GM12873 (cell line): ENCODE results near the gene BCAS3.

Experiments
- TF ChIP-seq, protein P1 (sequence below): IDR thresholded peaks from 2 replicates; pipeline ENCODE4 v1.5.1; 2012; ENCODE audit warnings: low read depth, mild to moderate bottlenecking, moderate library complexity, low read length, control low read depth; ENCODE audit not compliant: insufficient read depth; ENCODE audit errors: missing control alignments

Gene BCAS3

DNA sequence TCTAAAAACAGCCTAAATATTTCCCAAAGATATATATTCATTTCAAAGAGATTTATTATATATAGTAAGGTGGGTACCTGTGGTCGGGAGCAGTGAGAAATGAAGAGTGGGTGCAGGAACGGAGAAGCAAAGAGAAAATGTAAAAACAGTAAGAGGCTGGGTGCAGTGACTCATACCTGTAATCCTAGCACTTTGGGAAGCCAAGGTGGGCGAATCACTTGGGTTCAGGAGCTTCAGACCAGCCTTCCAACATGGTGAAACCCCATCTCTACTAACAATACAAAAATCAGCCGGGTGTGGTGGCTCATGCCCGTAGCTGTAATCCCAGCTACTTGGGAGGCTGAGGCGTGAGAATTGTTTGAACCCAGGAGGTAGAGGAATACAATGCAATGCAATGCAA is 257.1 kb downstream of the BCAS3 start:
- TF ChIP-seq, protein P1, sequence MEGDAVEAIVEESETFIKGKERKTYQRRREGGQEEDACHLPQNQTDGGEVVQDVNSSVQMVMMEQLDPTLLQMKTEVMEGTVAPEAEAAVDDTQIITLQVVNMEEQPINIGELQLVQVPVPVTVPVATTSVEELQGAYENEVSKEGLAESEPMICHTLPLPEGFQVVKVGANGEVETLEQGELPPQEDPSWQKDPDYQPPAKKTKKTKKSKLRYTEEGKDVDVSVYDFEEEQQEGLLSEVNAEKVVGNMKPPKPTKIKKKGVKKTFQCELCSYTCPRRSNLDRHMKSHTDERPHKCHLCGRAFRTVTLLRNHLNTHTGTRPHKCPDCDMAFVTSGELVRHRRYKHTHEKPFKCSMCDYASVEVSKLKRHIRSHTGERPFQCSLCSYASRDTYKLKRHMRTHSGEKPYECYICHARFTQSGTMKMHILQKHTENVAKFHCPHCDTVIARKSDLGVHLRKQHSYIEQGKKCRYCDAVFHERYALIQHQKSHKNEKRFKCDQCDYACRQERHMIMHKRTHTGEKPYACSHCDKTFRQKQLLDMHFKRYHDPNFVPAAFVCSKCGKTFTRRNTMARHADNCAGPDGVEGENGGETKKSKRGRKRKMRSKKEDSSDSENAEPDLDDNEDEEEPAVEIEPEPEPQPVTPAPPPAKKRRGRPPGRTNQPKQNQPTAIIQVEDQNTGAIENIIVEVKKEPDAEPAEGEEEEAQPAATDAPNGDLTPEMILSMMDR, result no peak

DNA sequence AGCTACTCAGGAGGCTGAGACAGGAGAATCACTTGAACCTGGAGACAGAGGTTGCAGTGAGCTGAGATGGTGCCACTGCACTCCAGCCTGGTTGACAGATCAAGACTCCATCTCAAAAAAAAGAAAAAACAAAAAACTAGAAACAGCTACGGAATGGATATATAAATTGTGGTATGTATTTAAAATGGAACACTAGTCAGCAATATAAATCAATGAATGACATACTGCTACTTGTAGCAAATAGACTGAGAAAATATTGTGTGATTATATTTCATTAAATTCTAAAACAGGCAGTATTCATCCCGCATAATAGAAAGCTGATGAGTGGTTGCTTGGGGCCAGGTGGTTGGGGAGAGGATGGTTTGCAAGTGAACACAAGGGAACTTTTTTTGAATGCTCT is 261.7 kb downstream of the BCAS3 start:
- TF ChIP-seq, protein P1, result no peak

DNA sequence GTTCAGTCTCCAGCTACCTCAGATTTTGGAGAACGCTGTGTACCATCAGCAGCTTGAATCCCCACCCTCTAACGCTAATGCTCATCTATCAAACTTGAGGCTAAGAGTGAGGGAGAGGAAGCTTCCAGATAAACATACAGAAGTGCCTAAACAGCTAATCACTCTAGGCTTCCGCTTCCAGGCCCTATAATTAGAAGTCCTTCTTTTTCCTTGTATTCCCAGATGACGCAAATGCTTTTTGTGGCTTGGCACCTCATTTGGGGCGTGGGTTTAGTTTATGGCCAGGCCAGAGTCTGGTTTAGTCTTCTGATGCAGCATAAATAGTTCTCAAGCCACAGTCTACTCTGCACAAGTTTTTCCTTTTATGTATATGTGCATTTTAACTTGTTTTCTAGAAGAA is 263.4 kb downstream of the BCAS3 start:
- TF ChIP-seq, protein P1, result no peak

DNA sequence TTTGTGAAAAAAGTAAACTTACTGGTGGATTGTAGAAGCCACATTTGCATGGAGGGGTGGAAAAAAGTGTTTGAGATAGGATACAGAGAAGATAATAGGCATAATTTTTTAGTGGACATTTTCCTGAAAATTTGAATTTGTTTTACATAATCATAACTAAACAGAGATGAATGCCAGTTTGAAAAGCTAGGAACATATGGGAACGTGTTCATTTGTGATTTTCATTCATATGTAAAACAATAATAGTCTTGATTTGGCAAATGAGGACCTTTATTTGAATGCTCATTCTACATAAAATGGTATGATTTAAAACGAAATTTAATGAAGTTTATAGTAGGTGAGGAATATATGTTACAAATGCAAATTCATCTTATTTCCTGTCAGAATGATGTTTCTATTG is 263.9 kb downstream of the BCAS3 start:
- TF ChIP-seq, protein P1, result no peak

DNA sequence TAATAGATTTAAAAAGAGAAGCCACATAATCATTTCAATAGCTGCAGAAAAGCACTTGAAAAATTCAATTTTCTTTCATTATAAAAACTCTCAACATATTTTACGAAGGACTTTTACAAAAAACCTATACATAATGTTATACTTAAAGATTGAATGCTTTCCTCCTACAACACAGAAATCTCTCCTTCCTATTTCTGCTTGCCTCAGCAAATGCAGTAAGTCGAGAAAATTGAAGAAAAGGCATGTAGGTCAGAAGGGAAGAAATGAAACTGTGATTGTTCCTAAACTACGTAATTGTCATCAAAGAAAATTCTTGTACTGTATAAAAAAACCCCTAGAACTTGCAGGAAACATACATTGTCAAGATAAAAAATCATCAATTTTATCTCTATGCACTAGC is 267.1 kb downstream of the BCAS3 start:
- TF ChIP-seq, protein P1, result no peak

DNA sequence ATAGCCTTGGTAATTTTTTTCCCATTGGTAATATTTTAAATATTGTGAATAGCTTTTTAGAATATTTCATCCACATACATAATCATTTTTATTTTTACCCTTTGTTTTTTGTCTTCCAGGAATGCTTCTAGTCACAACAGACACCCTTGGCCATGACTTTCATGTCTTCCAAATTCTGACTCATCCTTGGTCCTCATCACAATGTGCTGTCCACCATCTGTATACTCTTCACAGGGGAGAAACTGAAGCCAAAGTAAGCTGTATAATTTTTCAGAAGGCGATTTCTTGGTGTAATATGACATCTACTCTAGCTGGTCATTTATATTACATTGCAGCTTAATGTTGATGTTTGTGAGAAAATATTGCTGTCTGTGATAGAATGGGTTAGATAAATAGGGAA is 269.4 kb downstream of the BCAS3 start:
- TF ChIP-seq, protein P1, result no peak

DNA sequence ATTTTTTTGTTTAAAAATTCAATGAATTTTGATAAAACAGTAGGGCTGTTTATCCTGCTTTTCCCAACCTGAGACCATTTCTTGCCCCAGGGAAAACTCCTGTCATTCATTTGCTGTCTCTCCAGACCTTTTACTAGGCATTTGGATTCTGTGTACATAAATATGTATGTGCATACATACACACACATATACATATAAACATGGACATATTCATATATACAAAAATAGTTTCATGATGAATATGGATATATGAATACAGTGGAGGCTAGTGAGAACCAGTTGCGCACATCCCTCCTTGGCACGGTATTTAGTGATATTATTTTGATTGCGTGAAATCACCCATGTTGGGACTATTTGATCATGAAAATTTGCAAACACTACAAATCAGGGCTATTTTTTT is 269.9 kb downstream of the BCAS3 start:
- TF ChIP-seq, protein P1, result no peak

DNA sequence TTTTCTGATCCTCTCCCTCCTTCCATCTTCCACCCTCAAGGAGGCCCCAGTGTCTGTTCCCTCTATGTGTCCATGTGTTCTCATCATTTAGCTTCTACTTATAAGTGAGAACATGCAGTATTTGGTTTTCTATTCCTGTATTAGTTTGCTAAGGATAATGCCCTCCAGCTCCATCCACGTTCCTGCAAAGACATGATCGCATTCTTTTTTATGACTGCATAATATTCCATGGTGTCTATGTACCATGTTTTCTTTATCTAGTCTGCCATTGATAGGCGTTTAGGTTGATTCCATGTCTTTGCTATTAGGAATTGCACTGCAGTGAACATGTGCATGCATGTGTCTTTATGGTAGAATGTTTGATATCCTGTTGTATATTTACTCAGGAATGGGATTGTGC is 275.1 kb downstream of the BCAS3 start:
- TF ChIP-seq, protein P1, result no peak
